Activated B cell treated with CpG ODN at 0.5 μM for 24 hours (primary cell): Measurements from ENCODE around the gene DAZAP1. TPM values are rescaled to one million over a fixed set of nuclear protein-coding genes. Genes with fewer than 3 reads are reported as not detected.
A peak's percentile ranks its signal among the peaks of the same experiment; 100 is the strongest.

ENCODE experiments used
- ATAC-seq: fragments of 200-7000 bp; cut with Tn5 transposase; one replicate; pipeline ENCODE4 v1.10.0; 2021; ENCODE audit warnings: low read depth, mild to moderate bottlenecking, moderate library complexity
- CTCF ChIA-PET: fragments of 350-600 bp; sonication (Branson Sonifier 250); formaldehyde crosslinking; loops from one replicate; lab custom pipeline; 2021; ENCODE audit warnings: antibody characterized with exemption; lab: Charles Lee
- POLR2A ChIA-PET: fragments of 350-600 bp; sonication (Branson Sonifier 250); formaldehyde crosslinking; loops from one replicate; lab custom pipeline; 2021; ENCODE audit warnings: antibody characterized with exemption; lab: Charles Lee
- DNase-seq: peaks from one replicate; pipeline ENCODE4 v3.0.0; 2022
- H3K27ac Mint-ChIP-seq: one replicate; pipeline ENCODE4 v1.8.0; 2020; ENCODE audit warnings: mixed read lengths
- H3K27me3 Mint-ChIP-seq: one replicate; pipeline ENCODE4 v1.8.0; 2021; ENCODE audit warnings: mixed read lengths
- H3K36me3 Mint-ChIP-seq: one replicate; pipeline ENCODE4 v1.8.0; 2021; ENCODE audit warnings: low read depth, mixed read lengths
- H3K4me1 Mint-ChIP-seq: one replicate; pipeline ENCODE4 v1.8.0; 2021; ENCODE audit warnings: mixed read lengths
- H3K4me3 Mint-ChIP-seq: one replicate; pipeline ENCODE4 v1.8.0; 2020; ENCODE audit warnings: mild to moderate bottlenecking, mixed read lengths
- H3K9me3 Mint-ChIP-seq: one replicate; pipeline ENCODE4 v1.8.0; 2020; ENCODE audit warnings: mixed read lengths
- CTCF ChIP-seq: fragments of 200-600 bp; IDR thresholded peaks from one replicate; pipeline ENCODE4 v1.8.0; 2022; ENCODE audit warnings: antibody characterized with exemption, mild to moderate bottlenecking
- intact Hi-C: fragments of 100-400 bp; cut with micrococcal nuclease; formaldehyde crosslinking; loops from one replicate; pipeline ENCODE4 v1.15.1; 2024
- total RNA-seq: library from RNA; stranded (reverse); gene quantifications from 2 replicates; pipeline ENCODE4 v1.2.3, GENCODE V29; 2022

The DAZAP1 gene
- total RNA-seq, 1 donor from 2014 or later, result 195 TPM

- ATAC-seq (peak; percentile 89), DNase-seq (peak; percentile 62)
- no peak within 1 kb of the TSS for H3K27ac Mint-ChIP-seq
- peaks cover 6% of the 10 kb centered on the region for H3K27me3 Mint-ChIP-seq
- peaks cover 15% of the 10 kb centered on the region for H3K4me1 Mint-ChIP-seq
- H3K4me3 Mint-ChIP-seq, result peak within 1 kb of the TSS; percentile 66
- no peaks in the 10 kb centered on the region for H3K36me3 Mint-ChIP-seq
- ChIA-PET POLR2A (interaction anchor here (1.1 kb wide), 1 partner anchor 18 kb away, joined by 3 read pairs; no protein-coding TSS in a partner anchor), CTCF (no interaction called here)
- no peak for TF ChIP-seq CTCF
- H3K9me3 Mint-ChIP-seq, result no peaks in the 10 kb centered on the region
- intact Hi-C loops, result loop anchor here (10.0 kb wide), 1 partner anchor 717 kb away; no protein-coding TSS in a partner anchor
Observed at GRCh38 chr19:1401138-1401888, 6.1 kb upstream of the DAZAP1 start, which contains the start of gene GAMT. Gene GAMT, minus strand, starts transcription at chr19:1401542. Its CDS starts 66 bp downstream, at chr19:1401476.

- Mint-ChIP-seq H3K9me3 (no peaks in the 10 kb centered on the region), H3K27me3 (peaks cover 6% of the 10 kb centered on the region), H3K36me3 (no peaks in the 10 kb centered on the region), H3K27ac (no peak overlapping the region), H3K4me3 (peak overlapping the region; percentile 64), H3K4me1 (peaks cover 20% of the 10 kb centered on the region)
- DNase-seq, result no peak
- ChIA-PET CTCF (no interaction called here), POLR2A (no interaction called here)
- ATAC-seq, result no peak
- intact Hi-C loops, result loop anchor here (10.0 kb wide), 1 partner anchor 717 kb away; no protein-coding TSS in a partner anchor
- TF ChIP-seq CTCF, result no peak
Observed at GRCh38 chr19:1401889-1402217, 5.5 kb upstream of the DAZAP1 start.

GRCh38 chr19:1402411-1403070 lies 4.8 kb upstream of the DAZAP1 start:
- ATAC-seq (no peak), DNase-seq (no peak)
- H3K4me1 Mint-ChIP-seq, result peaks cover 20% of the 10 kb centered on the region
- peak overlapping the region; percentile 25 for H3K4me3 Mint-ChIP-seq
- no peak for TF ChIP-seq CTCF
- H3K27me3 Mint-ChIP-seq, result peaks cover 6% of the 10 kb centered on the region
- no peaks in the 10 kb centered on the region for H3K9me3 Mint-ChIP-seq
- no peak overlapping the region for H3K27ac Mint-ChIP-seq
- no peaks in the 10 kb centered on the region for H3K36me3 Mint-ChIP-seq
- POLR2A ChIA-PET, result interaction anchor here (0.5 to 1.5 kb wide), 7 partner anchors 19 to 1055 kb away, joined by 3 to 9 read pairs (median 5); partner anchors contain the start of genes CIRBP, LMNB2 and NDUFS7
- CTCF ChIA-PET, result interaction anchor here (1.1 to 1.3 kb wide), 2 partner anchors 42 to 123 kb away, joined by 3 to 4 read pairs; no protein-coding TSS in a partner anchor
- intact Hi-C loops, result loop anchor here (10.0 kb wide), 1 partner anchor 718 kb away; no protein-coding TSS in a partner anchor

- Mint-ChIP-seq H3K27ac (peak overlapping the region; percentile 84), H3K4me3 (peak overlapping the region; percentile 78), H3K27me3 (peaks cover 6% of the 10 kb centered on the region), H3K9me3 (no peaks in the 10 kb centered on the region), H3K36me3 (peaks cover 24% of the 10 kb centered on the region), H3K4me1 (peaks cover 46% of the 10 kb centered on the region)
- POLR2A ChIA-PET, result no interaction called here
- ATAC-seq (peak; percentile 82), DNase-seq (peak; percentile 100)
- no peak for TF ChIP-seq CTCF
- CTCF ChIA-PET, result interaction anchor here (1.4 kb wide), 1 partner anchor 163 kb away, joined by 6 read pairs; no protein-coding TSS in a partner anchor
- intact Hi-C loops, result loop anchor here (1.0 to 10.0 kb wide), 10 partner anchors 24 to 834 kb away; partner anchors contain the start of genes BSG, C19orf25, CIRBP and MBD3
Observed at GRCh38 chr19:1406774-1407527, 435 bp upstream of the DAZAP1 start.
